DMS 273 (cell line): ENCODE results near the gene HSPA14.
"Not testable (repeated sequence)": the region's sequence is repeated elsewhere in the genome, so short reads cannot be mapped to it uniquely, and the experiment has no call there.

Source experiments
- DNase-seq: peaks from one replicate; lab custom pipeline; 2025; ENCODE audit not compliant: unreplicated experiment; lab: John Stamatoyannopoulos, UW

HSPA14 gene

DNA sequence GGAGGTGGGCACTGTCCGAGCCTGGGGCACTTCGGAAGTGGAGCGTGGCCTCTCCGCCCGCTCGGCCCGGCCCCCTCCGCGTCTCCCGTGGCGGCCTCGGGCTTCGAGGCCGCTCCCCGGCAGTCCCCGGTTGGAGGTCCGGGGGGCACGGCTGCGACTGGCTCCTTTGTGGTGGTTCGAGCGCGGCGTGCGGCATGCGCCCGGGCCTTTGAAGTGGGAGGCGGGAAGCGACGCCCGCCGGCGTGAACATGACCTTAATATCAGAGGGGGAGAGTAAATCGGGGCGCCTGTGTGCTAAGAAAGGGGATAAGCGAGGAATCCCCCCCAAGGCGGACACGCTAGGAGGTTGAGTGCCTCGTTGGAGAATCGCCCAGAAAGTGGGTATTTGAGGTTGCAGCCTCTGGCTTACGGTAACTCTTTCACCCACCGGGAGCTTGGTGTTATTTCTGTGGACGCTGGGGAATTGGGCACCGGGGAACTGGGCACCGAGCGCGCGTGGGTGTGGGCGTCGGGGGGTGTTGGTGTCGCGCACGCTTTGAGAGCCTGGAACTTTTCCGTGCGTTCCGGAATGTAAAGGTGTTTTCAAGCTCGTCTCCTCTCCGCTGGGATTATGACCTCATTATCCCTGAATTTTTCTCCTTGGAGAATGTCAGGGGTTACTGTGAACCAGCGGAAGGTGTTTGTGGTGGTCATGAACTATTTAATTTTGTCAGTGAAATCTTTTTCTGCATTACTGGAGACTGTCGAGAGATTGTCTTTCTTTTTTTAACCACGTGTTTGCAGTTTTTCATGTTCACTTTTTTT is 41.2 kb downstream of the HSPA14 start:
- DNase-seq: peak; percentile 64

DNA sequence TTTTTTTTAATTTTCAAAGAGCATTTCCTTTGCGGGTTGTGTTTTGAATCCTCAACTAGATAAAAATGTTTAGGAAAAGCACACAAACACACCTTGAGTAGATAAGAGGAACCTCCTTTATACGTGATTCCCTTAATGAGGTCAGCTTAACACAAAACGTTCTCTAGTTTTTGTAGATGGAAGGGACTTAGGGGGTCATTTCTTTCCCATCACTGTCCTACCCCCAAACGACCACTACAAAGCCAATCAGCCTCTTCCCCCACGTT is 41.8 kb downstream of the HSPA14 start:
- DNase-seq: peak; percentile 19

DNA sequence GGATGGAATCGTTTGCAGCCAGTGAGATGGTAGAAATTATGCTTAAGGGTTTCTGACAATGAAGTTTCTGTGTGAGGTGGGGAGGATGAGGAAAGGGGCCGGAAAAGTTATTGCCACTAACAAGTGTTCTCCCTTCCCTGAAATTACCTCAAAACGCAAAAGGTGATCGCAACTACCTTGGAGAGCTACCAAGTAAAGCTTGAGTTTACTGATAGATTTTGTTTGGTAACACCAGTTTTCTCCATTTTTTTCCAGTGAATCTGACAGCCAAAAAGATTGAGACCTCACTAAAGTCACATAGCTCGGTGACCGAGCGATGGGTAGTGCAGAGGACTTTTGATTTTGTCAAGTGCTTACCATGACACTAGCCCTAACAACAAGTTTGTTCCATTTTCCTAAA is 42.1 kb downstream of the HSPA14 start:
- DNase-seq: peak; percentile 19

DNA sequence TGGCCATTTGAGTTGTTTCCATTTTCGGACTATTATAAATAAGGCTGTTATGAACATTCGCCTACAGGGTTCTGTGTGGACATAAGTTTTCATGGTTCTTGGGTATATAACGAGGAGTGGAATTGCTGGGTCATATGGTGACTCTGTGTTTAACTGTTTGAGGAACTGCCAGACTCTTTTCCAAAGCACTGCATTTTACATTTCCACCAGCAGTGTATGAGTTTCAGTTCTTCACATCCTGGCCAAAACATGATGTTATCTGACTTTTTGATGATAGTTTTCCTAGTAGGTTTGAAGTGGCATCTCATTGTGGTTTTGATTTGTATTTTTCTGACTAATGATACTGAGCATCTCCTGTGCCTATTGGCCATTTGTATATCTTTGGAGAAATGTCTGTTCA is 46.0 kb downstream of the HSPA14 start:
- no peak for DNase-seq

DNA sequence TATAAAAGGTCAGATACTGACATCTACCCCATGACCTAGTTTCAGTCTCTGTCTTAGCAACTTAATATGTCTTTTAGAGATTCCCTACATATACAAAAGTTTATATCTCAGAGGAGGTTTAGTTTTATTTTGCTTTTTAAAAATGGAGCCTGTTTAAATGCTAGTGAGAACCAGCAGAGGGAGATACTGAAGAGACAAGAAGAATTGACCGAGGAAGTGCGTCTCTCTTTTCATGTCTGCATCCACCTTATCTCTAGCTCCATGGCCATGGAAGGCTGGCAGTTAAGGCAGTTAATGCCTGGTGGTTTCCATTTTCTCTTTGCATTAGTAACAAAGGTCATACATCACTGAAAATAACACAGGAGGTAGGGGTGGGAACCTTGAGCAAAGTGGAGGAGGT is 51.2 kb downstream of the HSPA14 start:
- no peak for DNase-seq

DNA sequence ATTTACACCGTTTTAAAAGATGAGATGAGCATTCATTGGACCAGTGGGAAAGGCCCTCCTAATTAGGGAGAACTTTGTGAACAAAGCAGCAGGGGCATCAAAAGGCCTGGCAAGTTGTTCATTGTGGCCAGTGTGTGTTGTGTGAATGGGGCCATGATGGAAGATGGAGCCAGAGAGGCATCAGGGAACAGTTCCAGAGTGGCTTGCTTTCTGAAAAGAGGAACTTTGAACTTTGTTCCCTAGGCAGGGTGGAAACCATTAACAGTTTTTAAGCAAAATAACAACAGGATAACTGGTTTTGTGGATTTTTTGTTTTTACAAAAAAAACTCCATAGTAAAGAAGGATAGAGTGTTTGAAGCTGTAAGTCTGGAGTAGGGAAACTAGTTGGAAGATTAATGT is 53.0 kb downstream of the HSPA14 start:
- DNase-seq: no peak

DNA sequence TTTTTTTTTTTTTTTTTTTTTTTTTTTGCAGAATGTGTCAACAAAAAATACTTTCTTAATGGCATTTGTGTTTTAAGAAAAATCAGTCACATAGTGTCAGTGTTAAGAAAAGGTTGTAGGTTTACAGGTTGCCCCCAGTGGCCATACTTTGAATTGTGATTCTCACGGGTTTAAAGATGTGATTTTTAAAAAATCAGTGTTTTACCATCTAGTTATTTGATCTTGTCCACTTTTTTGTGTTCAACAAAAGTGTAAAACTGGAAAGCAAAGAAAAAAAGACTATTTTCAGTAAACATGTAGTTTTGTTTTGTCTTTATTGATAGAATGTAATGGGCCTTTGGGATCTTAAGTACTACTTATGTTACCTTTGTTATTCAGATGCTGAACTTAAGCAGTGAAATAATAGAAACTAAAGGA is 66.2 kb downstream of the HSPA14 start:
- DNase-seq: peak; percentile 30

DNA sequence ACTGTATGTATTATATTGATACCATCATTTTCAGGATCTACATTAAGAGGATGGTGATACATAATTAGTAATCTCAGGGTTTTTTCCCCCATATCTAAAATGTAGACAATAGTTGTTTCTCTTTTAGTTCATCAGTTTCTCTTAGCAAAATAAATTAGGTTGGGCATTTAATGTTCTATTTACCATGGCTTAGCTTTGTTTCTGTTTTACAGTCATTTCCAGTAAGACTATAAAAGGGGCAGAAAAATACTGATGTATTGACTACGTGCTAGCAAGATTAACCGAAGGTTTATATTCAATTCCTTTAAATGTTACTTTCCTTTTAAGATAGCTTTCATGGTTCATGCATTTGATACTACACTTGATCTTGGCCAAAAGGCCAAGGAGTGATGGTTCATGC is 66.8 kb downstream of the HSPA14 start:
- no peak for DNase-seq

DNA sequence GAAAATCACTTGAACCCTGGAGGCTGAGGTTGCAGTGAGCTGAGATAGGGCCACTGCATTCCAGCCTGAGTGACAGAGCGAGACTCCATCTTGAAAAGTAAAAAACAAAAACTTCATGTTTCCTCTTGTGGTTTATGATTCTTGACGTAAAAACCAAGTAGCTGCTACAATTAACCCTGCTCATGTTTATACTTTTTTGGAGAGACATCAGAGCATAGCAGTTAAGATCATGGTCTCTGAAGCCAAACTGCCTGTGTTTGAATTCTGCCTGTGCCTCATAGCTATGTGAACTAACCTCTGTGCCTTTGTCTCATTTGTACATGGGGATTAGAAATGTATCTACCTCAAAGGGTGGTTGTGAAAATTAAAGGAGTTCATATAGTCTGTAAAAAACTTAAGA is 67.8 kb downstream of the HSPA14 start:
- DNase-seq: no peak

DNA sequence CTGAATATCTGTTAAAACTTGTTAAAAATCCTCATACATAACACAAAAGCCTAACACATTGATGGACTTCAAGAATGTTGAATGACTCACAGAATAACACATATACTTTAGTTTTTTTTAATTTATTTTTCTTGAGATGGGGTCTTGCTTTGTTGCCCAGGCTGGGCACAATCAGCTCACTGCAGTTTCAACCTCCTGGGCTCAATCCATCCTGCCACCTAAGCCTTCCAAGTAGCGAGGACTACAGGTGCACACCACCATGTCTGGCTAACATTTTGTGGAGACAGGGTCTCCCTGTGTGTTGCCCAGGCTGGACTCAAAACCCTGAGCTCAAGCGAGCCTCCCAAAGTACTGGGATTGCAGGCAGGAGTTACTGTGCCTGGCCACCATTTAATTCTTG is 68.7 kb downstream of the HSPA14 start:
- DNase-seq: no peak

DNA sequence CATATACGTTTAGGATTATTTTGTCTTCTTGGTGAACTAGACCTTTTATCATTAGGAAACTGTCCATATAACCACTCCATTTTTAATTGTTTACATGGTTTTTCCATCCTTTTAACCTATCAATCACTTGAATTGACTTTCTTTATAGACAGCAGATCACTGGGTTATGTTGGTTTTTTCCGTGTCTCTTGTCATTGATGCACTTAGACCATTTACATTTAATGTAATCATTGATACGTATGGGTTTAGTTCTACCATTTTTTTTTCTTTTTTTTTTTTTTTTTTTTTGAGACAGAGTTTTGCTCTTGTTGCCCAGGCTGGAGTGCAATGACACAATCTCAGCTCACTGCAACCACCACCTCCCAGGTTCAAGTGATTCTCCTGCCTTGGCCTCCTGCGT is 69.5 kb downstream of the HSPA14 start:
- DNase-seq: not testable (repeated sequence)

DNA sequence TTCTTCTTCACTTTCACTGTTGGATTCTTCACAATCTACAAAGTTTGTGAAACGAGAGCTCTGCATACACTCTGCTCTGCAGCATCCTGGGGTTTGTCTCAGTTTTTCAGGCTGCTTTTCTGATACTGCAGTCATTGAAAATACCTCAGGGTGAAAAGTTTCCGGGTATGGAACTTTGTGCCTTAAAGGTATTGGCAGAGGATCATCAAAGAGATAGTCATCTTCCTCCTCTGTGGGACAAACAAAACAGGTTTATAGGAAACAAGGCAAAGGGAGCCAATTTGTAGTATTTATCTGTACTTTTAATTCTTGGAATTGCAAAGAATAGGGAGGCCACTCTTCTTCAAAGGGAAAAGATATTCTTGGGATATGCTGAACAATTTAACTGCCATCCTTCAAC is 71.0 kb downstream of the HSPA14 start:
- no peak for DNase-seq

DNA sequence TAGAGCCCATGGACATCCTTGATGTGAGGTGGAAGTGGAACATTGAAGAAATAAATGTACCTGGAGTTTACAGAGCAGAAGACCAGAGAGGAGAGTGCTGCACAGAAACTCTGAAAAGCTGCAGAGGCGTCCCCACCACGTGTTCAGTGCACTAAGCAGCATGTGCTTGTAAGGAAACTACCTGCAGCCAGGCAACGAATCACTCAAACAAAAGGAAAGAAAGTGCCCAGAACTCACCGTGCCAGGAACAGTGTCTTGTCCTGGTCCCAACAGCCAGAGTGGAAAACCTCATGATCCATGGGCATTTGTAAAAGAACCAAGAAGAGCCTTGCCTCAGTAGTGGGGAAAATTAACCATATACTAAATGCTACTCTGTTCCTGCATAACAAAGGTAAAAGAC is 72.8 kb downstream of the HSPA14 start:
- DNase-seq: no peak

DNA sequence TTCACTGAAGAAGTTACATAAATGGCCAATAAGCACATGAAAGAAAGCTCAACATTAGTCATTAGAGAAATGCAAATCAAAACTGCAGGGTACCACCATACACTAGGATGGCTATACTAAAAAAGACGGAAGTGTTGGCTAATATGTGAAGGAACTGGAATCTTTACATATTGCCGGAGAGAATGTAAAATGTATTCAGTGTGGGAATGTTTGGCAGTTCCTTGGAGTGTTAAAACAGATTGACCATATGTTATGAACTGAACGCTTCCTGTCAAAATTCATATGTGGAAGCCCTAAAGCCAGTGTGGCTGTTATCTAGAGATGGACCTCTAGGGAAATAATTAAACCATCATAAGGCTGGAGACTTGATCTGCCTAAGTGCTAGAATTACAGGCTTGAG is 73.7 kb downstream of the HSPA14 start:
- no peak for DNase-seq

DNA sequence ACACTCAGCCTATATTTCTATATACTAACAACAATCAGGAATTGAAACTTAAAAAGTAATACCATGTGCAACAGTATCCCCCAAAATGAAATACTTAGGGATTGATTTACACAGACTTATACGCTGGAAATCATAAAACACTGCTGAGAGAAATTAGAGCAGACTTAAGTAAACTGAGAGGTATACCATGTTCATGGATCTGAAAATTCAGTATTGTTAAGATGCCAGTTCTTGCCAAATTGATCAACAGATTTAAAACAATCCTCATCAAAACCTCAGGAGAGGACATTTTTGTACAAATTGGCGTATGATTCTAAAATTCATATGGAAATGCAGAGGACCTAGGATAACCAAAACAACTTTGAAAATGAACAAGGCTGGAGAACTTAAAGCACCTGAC is 78.5 kb downstream of the HSPA14 start:
- DNase-seq: no peak

DNA sequence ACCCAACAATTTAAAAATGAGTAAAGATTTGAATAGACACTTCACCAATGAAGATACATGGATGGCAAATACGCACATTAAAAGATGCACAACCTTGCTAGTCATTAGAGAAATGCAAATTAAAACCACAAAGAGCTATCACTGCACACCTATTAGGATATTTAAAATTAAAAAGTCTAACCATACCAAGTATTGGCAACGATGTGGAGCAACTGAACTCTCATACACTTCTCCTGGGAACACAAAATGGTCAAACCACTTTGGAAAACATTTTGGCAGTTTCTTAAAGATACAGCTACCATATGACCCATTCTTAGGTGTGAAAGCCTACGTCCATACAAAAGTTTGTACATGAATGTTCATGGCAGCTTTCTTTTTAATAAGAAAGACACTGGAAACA is 79.7 kb downstream of the HSPA14 start:
- no peak for DNase-seq

DNA sequence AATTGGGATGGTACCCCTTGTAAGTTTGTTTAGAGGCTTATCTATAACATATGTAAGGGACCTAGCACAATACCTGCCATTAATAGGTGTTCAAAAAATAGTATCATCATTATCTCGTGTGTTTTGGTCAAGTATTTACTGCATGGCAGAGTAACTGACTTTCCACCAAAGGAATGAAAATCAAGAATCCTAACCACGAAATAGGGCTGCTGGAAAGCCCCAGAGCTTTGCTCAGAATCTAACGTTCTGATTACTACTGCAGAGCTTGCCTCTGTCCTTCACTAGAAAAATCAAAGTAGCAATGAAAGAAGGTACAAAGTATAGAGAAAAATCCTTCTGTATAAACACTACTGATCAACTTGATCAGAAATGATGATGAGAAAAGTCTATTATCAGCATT is 80.9 kb downstream of the HSPA14 start:
- DNase-seq: no peak
